Fibroblast of skin of left biceps (primary cell): ENCODE results near the gene PSMD1.
"Not testable (repeated sequence)": the region's sequence is repeated elsewhere in the genome, so short reads cannot be mapped to it uniquely, and the experiment has no call there.

Experiments
- DNase-seq, 2 experiments: peaks; one replicate each; pipeline ENCODE4 v3.0.0-alpha.2; 2013; ENCODE audit warnings: low read depth in 2 of 2

The PSMD1 gene

GRCh38 chr2:231115651-231116050 lies 59.0 kb downstream of the PSMD1 start:
- DNase-seq, result no peak

DNA sequence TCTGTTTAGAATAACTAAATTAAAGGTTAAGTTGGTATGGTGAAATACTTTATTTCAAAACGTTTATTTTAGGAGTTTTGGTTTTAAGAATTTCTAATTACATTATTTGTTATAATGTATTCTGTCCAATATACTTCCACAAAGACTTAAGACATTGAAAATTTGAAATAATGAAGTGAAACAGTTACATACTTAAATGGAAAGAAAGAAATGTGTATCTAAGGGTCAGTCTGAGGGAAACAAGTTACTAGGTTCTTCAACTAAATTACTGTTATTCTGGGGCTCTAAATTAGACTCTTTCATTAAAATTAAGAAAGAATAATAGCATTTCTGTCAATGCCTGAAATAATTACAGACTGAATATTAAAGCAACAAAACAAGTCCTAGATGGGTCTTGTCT lies 60.5 kb downstream of the PSMD1 start:
- DNase-seq, result no peak

- DNase-seq, result no peak
Observed at GRCh38 chr2:231117922-231118613, 61.4 kb downstream of the PSMD1 start.

- DNase-seq, result no peak
Observed at GRCh38 chr2:231118614-231118942, 61.9 kb downstream of the PSMD1 start.

DNA sequence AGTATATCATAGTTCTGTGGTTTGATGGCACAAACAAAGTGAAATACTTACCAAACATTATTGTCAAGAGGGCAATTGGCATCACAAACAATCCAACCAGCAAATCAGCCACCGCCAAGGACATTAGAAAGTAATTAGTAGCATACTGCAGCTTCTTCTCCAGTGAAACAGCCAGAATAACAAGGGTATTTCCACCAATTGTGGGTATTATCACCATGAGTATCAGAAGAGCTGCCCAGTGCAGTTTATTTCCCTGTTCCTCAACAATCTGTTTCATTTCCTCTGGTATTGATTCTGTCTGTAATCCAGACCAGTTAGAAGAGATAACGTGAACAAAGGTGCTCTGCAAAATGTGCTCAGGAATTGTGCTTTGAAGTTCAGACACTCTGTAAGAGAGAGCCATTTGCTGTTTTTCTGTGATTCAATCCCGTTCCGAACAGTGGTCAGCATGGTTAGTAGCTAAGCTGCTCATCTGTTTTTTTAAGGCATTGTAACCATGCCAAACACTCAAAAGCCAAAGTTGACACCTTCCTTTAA lies 66.8 kb downstream of the PSMD1 start:
- no peak for DNase-seq

DNA sequence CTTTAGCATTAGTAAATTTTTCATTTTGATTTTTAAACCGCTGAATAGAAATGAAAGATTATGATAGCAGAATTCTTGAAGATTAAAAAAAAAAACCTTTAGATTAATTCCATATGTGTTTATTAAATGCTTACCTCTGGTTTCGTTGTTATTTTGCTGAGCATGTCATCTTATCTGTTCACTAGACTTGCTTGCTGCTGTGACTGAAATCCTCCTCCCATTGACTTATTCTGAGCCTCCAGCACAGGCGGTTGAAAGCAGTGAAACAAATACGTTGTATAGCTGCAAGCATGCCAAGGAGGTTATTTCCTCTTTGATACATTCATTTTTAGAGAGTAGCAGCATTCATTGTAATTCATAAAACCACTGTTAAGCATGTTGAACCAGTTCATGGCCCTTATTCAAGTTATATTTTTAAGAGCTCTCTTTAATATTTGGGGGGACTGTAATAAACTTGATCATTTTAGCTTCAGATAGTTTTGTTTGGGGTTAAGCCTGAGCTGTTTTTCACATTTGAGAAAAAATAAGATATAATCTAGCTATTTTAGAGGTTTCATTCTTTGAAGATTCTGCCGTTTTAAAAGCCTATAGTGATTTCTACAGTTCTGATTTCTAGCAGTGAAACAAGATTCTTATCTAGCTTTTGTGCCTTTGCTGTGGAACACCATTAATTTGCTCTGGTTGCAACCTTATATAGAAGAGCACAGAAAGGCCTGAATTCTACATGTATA lies 68.3 kb downstream of the PSMD1 start, which contains the start of gene HTR2B:
TSS of gene HTR2B (minus strand) at position 205 of the 731 bp plus-strand sequence. CDS start 1,278 bp downstream, outside the sequence.
- no peak for DNase-seq

DNA sequence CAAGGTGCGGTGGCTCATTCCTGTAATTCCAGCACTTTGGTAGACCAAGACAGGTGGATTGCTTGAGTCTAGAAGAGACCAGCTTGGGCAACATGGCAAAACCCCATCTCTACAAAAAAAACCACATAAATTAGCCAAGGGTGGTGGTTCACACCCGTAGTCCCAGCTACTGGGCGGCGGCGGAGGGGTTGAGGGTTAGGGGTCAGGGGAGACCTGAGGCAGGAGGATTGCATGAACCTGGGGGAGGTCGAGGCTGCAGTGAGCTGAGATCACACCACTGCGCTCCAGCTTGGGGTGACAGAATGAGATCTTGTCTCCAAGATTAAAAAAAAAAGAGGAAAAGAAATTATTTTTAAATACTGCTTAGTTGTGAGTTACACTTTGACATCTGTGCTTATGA lies 69.5 kb downstream of the PSMD1 start:
- no peak for DNase-seq

GRCh38 chr2:231127480-231127879 lies 70.8 kb downstream of the PSMD1 start:
- no peak for DNase-seq

- no peak for DNase-seq
Observed at GRCh38 chr2:231127936-231128335, 71.3 kb downstream of the PSMD1 start.

DNA sequence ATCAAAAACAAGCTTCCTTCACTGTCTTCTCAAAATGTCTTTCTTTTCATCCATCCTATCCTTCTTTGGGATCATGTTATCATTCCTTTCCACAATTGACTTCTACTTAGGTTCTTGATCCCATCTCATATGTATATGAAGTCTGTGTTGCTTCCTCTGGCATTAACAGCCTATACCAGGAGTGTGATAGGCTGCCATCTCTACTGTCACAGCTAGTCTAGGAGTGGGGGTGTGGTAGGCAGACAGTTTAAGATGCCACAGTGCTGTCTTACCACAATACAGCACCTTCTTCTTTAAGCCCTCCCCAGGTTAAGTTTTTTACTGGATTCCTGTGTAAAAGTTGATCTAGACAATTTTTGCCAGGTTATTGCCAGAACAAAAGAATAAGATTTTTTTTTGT lies 71.9 kb downstream of the PSMD1 start:
- no peak for DNase-seq

DNA sequence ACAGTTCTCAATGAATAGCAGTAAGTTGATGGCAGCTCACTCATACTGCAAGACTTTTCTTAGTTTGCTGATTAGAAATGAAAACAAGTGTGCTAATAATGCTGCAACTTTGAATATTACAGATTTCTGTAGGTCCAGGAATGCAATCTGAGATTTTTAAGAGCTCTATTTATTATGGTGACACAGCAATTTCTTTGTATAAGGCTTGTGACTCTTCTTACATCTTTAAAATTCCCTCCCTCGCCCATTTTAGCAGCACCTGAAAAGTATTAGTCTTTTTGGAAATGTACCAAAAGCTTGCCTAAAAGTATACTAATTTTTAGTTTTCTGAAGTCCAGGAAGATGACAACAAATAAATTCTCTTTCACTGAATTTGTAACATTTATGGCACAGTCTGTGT lies 72.5 kb downstream of the PSMD1 start:
- no peak for DNase-seq

GRCh38 chr2:231130336-231131056 lies 73.8 kb downstream of the PSMD1 start:
- no peak for DNase-seq

- peak in 1 of 2 experiments; percentile 21 for DNase-seq
Observed at GRCh38 chr2:231132129-231132528, 75.5 kb downstream of the PSMD1 start.

GRCh38 chr2:231133365-231134099 lies 76.9 kb downstream of the PSMD1 start:
- peak; percentile 60 for DNase-seq

GRCh38 chr2:231134910-231135655 lies 78.4 kb downstream of the PSMD1 start:
- DNase-seq, result no peak

DNA sequence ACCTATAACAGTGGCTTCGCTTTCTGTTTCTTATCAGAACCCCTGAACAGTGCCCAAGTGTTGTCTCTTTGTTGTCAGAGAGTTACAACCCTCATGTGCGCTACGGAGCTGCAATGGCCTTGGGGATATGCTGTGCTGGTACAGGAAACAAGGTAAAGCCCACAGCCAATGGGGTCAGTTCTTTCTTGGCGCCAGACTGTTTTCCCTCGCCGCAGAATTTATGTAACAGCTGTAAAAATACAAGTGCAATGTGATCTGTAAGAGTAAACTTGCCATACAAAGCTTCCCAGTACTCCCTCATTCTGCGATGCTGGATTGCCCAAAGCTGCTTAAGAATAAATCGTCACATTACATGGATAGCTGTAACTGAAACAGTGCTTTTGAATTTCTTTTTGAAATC lies 82.0 kb downstream of the PSMD1 start:
- no peak for DNase-seq

DNA sequence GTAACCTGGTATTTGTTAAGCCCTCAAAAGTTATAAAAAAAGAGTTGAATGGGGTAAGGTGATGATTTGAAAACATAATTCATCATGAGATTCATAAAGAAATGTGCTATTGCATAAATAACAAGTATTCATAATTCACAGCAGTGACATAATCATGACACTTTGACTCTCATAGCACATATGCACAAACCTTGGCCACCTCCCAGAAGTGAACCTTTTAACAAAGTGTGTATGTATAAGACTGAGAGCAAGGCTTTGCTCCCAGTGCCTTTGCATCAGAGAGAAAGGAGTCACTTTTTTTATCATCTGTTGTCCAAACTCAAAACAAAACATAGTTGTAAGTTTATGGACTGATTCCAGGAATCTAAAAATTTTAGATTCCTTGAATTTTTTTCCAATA lies 83.1 kb downstream of the PSMD1 start:
- no peak for DNase-seq

DNA sequence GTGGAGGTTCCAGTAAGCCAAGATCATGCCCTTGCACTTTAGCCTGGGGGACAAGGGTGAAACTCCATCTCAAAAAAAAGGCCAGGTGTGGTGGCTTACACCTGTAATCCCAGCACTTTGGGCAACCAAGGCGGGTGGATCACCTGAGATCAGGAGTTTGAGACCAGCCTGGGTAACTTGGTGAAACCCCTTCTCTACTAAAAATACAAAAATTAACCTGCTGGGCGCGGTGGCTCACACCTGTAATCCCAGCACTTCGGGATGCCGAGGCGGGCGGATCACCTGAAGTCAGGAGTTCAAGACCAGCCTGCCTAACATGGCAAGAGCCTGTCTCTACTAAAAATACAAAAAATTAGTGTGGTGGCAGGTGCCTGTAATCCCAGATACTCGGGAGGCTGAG lies 84.1 kb downstream of the PSMD1 start:
- not testable (repeated sequence) for DNase-seq

DNA sequence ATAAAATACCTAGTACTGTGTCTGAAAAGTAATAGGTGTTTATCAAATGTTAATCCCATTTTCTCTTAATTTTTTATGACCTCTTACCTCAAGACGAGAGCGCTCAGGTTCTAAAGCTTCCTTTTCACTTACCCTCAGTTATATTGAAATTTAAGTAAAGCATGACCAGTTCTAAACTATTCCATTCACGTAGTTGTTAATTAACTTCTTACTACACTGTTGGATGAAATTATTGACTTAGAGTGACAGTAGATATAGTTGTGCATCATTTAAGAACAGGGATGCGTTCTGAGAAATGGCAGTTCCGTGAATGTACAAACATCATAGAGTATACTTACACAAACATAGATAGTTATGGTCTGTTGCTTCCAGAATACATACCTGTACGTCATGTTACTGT lies 88.2 kb downstream of the PSMD1 start:
- DNase-seq, result no peak

DNA sequence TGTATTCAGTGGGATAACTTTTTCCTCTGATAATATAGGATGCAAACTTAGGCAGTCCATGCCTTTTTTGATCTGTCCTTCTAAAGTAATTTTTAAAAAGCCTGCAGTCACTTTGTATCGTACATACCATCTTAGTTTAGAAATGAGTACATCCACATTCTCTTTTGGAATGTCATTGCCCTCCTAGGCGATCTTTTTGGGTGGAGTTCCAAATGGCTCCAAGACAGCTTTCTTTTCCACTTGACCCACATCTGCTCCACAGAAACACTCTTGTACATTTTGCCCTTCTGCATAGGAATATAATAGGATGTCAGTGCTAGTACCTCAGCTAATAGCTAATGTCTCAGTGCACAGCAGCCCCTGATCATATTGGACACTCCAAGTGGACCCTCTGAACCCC lies 90.0 kb downstream of the PSMD1 start:
- DNase-seq, result no peak
